K562 (cell line): Measurements from ENCODE around the gene GP1BB. TPM values are rescaled to one million over a fixed set of nuclear protein-coding genes. Genes with fewer than 3 reads are reported as not detected.
A peak's percentile ranks its signal among the peaks of the same experiment; 100 is the strongest.

Experiments used
- ESRRB ChIP-seq: fragments of 250-450 bp; sonication (Bioruptor Pico); IDR thresholded peaks from 2 replicates; pipeline ENCODE4 v1.5.0; 2020; ENCODE audit warnings: mild to moderate bottlenecking, moderate library complexity, borderline replicate concordance
- HDAC8 ChIP-seq: fragments of 450-650 bp; IDR thresholded peaks from 2 replicates; pipeline ENCODE4 v1.6.1; 2016; ENCODE audit warnings: mild to moderate bottlenecking, missing genetic modification characterization, moderate library complexity, missing compliant biosample characterization
- HMGN3 ChIP-seq: IDR thresholded peaks from 2 replicates; pipeline ENCODE4 v1.6.1; 2011; ENCODE audit warnings: borderline replicate concordance, low read depth, mild to moderate bottlenecking, mixed read lengths, low read length; ENCODE audit not compliant: insufficient read length; ENCODE audit errors: extremely low read depth
- HNRNPH1 ChIP-seq: fragments of 200-400 bp; formaldehyde crosslinking; optimal IDR thresholded peaks from 2 replicates; pipeline ENCODE3; 2017; ENCODE audit warnings: low read depth, mild to moderate bottlenecking, low read length, moderate library complexity
- KLF6 ChIP-seq: fragments of 250-450 bp; sonication (Bioruptor Pico); IDR thresholded peaks from 2 replicates; pipeline ENCODE4 v1.4.0; 2020; ENCODE audit warnings: mild to moderate bottlenecking, moderate library complexity, borderline replicate concordance
- LEF1 ChIP-seq: fragments of 450-650 bp; IDR thresholded peaks from 2 replicates; pipeline ENCODE4 v1.6.1; 2016; ENCODE audit warnings: mild to moderate bottlenecking
- MAFK ChIP-seq: IDR thresholded peaks from 2 replicates; pipeline ENCODE4 v1.6.1; 2011; ENCODE audit warnings: low read length, improper control_type of control experiment
- PHB ChIP-seq: fragments of 250-450 bp; sonication (Bioruptor Pico); IDR thresholded peaks from 2 replicates; pipeline ENCODE4 v1.5.0; 2021
- POLR2G ChIP-seq: fragments of 200-400 bp; formaldehyde crosslinking; IDR thresholded peaks from 2 replicates; pipeline ENCODE4 v1.6.1; 2017; ENCODE audit warnings: low read depth, mild to moderate bottlenecking, antibody characterized with exemption, low read length, moderate library complexity
- RBFOX2 ChIP-seq: fragments of 200-400 bp; formaldehyde crosslinking; IDR thresholded peaks from 2 replicates; pipeline ENCODE4 v1.6.1; 2017; ENCODE audit warnings: low read depth, mild to moderate bottlenecking, low read length, moderate library complexity
- TRIM24 ChIP-seq, 2 experiments: fragments of 450-650 bp; IDR thresholded peaks; 2 replicates each; pipeline ENCODE4 v1.6.1; 2016
- ZKSCAN3 ChIP-seq: fragments of 250-450 bp; sonication (Bioruptor Pico); IDR thresholded peaks from 2 replicates; pipeline ENCODE4 v1.4.0; 2020
- polyA plus RNA-seq, 8 experiments: library from polyadenylated mRNA; depleted of rRNA in 4 of 8; stranded (reverse) in 5 of 8; unstranded in 3 of 8; fragments of >200 nt; fragmentation: Nextera tagmentation in 2 of 8; fragmentation: Illumina TruSeq in 1 of 8; extraction: Ambion mirVana in 2 of 8; extraction: Trizol in 1 of 8; gene quantifications; 2 replicates each; pipeline versions ENCODE4 v1.2.1 to v1.2.3, GENCODE V29; 2011 to 2014; ENCODE audit warnings: inconsistent platforms in 1 of 8, missing spikeins in 1 of 8
- total RNA-seq, 7 experiments: library from RNA; depleted of rRNA in 6 of 7; stranded (reverse); fragments of >200 nt in 6 of 7; fragmentation: Illumina TruSeq in 2 of 7; extraction: Trizol in 2 of 7; gene quantifications; 2 replicates each; pipeline versions ENCODE4 v1.2.1 to v1.2.3, GENCODE V29; 2011 to 2021; ENCODE audit warnings: low replicate concordance in 1 of 7
- TF ChIP-seq, protein P1 (sequence below): fragments of 450-650 bp; IDR thresholded peaks from 2 replicates; pipeline ENCODE4 v1.6.1; 2016; ENCODE audit warnings: mild to moderate bottlenecking, moderate library complexity
- TF ChIP-seq, protein P2 (sequence below): sonication (generic); formaldehyde crosslinking; IDR thresholded peaks from 2 replicates; pipeline ENCODE4 v1.8.1; 2023; ENCODE audit warnings: mild to moderate bottlenecking, missing genetic modification reagents
- TF ChIP-seq, protein P3 (sequence below): sonication (generic); formaldehyde crosslinking; IDR thresholded peaks from 2 replicates; pipeline ENCODE4 v1.8.0; 2022; ENCODE audit warnings: missing genetic modification reagents, mild to moderate bottlenecking, moderate library complexity, borderline replicate concordance

Gene GP1BB
- total and polyA plus RNA-seq, 9 of the 15 experiments (the other 6 are each of a cell fraction or from before 2014, with no cell fraction given): 0.69 to 162 (median 2.8) TPM

DNA sequence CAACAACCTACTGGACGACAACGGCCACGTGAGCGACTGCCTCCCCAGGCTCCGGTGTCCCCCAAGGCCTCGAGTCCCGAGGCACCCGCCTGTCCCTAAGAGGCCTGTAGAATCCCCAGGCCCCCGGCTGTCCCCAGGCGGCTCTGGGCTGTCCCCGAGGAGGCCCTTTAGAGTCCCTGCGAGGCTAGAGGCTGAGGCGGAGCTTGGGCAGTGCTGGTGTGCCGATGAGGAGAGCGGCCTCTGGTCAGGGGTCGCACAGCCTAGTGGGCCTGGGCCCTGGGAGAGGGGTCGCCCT lies 40.9 kb downstream of the GP1BB start (continued):
- TF ChIP-seq, protein P1, sequence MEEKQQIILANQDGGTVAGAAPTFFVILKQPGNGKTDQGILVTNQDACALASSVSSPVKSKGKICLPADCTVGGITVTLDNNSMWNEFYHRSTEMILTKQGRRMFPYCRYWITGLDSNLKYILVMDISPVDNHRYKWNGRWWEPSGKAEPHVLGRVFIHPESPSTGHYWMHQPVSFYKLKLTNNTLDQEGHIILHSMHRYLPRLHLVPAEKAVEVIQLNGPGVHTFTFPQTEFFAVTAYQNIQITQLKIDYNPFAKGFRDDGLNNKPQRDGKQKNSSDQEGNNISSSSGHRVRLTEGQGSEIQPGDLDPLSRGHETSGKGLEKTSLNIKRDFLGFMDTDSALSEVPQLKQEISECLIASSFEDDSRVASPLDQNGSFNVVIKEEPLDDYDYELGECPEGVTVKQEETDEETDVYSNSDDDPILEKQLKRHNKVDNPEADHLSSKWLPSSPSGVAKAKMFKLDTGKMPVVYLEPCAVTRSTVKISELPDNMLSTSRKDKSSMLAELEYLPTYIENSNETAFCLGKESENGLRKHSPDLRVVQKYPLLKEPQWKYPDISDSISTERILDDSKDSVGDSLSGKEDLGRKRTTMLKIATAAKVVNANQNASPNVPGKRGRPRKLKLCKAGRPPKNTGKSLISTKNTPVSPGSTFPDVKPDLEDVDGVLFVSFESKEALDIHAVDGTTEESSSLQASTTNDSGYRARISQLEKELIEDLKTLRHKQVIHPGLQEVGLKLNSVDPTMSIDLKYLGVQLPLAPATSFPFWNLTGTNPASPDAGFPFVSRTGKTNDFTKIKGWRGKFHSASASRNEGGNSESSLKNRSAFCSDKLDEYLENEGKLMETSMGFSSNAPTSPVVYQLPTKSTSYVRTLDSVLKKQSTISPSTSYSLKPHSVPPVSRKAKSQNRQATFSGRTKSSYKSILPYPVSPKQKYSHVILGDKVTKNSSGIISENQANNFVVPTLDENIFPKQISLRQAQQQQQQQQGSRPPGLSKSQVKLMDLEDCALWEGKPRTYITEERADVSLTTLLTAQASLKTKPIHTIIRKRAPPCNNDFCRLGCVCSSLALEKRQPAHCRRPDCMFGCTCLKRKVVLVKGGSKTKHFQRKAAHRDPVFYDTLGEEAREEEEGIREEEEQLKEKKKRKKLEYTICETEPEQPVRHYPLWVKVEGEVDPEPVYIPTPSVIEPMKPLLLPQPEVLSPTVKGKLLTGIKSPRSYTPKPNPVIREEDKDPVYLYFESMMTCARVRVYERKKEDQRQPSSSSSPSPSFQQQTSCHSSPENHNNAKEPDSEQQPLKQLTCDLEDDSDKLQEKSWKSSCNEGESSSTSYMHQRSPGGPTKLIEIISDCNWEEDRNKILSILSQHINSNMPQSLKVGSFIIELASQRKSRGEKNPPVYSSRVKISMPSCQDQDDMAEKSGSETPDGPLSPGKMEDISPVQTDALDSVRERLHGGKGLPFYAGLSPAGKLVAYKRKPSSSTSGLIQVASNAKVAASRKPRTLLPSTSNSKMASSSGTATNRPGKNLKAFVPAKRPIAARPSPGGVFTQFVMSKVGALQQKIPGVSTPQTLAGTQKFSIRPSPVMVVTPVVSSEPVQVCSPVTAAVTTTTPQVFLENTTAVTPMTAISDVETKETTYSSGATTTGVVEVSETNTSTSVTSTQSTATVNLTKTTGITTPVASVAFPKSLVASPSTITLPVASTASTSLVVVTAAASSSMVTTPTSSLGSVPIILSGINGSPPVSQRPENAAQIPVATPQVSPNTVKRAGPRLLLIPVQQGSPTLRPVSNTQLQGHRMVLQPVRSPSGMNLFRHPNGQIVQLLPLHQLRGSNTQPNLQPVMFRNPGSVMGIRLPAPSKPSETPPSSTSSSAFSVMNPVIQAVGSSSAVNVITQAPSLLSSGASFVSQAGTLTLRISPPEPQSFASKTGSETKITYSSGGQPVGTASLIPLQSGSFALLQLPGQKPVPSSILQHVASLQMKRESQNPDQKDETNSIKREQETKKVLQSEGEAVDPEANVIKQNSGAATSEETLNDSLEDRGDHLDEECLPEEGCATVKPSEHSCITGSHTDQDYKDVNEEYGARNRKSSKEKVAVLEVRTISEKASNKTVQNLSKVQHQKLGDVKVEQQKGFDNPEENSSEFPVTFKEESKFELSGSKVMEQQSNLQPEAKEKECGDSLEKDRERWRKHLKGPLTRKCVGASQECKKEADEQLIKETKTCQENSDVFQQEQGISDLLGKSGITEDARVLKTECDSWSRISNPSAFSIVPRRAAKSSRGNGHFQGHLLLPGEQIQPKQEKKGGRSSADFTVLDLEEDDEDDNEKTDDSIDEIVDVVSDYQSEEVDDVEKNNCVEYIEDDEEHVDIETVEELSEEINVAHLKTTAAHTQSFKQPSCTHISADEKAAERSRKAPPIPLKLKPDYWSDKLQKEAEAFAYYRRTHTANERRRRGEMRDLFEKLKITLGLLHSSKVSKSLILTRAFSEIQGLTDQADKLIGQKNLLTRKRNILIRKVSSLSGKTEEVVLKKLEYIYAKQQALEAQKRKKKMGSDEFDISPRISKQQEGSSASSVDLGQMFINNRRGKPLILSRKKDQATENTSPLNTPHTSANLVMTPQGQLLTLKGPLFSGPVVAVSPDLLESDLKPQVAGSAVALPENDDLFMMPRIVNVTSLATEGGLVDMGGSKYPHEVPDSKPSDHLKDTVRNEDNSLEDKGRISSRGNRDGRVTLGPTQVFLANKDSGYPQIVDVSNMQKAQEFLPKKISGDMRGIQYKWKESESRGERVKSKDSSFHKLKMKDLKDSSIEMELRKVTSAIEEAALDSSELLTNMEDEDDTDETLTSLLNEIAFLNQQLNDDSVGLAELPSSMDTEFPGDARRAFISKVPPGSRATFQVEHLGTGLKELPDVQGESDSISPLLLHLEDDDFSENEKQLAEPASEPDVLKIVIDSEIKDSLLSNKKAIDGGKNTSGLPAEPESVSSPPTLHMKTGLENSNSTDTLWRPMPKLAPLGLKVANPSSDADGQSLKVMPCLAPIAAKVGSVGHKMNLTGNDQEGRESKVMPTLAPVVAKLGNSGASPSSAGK: no peak
- TF ChIP-seq KLF6: no peak
- 0 out of 2 replicates have a peak, but pooled peaks have one; percentile 22 for TF ChIP-seq PHB (CRISPR knock-in tag)
- peak; percentile 36 for TF ChIP-seq HMGN3
- no peak for TF ChIP-seq HDAC8 (tag)
- TF ChIP-seq, protein P2, sequence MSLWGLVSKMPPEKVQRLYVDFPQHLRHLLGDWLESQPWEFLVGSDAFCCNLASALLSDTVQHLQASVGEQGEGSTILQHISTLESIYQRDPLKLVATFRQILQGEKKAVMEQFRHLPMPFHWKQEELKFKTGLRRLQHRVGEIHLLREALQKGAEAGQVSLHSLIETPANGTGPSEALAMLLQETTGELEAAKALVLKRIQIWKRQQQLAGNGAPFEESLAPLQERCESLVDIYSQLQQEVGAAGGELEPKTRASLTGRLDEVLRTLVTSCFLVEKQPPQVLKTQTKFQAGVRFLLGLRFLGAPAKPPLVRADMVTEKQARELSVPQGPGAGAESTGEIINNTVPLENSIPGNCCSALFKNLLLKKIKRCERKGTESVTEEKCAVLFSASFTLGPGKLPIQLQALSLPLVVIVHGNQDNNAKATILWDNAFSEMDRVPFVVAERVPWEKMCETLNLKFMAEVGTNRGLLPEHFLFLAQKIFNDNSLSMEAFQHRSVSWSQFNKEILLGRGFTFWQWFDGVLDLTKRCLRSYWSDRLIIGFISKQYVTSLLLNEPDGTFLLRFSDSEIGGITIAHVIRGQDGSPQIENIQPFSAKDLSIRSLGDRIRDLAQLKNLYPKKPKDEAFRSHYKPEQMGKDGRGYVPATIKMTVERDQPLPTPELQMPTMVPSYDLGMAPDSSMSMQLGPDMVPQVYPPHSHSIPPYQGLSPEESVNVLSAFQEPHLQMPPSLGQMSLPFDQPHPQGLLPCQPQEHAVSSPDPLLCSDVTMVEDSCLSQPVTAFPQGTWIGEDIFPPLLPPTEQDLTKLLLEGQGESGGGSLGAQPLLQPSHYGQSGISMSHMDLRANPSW (CRISPR knock-in tag): no peak
- 0 out of 2 replicates have a peak, but pooled peaks have one; percentile 1 for TF ChIP-seq POLR2G
- no peak for TF ChIP-seq HNRNPH1
- TF ChIP-seq RBFOX2: no peak; the same call in 1 of the 2 replicates
- no peak for TF ChIP-seq ZKSCAN3
- no peak for TF ChIP-seq TRIM24 (IDR thresholded peaks at IDR 0.05)
- no peak for TF ChIP-seq LEF1
- no peak for TF ChIP-seq ESRRB (CRISPR knock-in tag)
- TF ChIP-seq, protein P3, sequence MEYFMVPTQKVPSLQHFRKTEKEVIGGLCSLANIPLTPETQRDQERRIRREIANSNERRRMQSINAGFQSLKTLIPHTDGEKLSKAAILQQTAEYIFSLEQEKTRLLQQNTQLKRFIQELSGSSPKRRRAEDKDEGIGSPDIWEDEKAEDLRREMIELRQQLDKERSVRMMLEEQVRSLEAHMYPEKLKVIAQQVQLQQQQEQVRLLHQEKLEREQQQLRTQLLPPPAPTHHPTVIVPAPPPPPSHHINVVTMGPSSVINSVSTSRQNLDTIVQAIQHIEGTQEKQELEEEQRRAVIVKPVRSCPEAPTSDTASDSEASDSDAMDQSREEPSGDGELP: no peak
- no peak for TF ChIP-seq MAFK
